T-helper 1 cell (primary cell): ENCODE results near the gene RPL9.
"Not testable (repeated sequence)": the region's sequence is repeated elsewhere in the genome, so short reads cannot be mapped to it uniquely, and the experiment has no call there.

Experiments
- DNase-seq, 5 donors: peaks; one replicate each; pipeline ENCODE4 v3.0.0-alpha.2; 2012 to 2020

The RPL9 gene

GRCh38 chr4:39464886-39465501 lies 6.3 kb upstream of the RPL9 start:
- DNase-seq: peak in 1 of 5 donors; percentile 34

- not testable (repeated sequence) for DNase-seq
These were observed 589 bp downstream of the RPL9 start for GRCh38 chr4:39458161-39458504.

DNA sequence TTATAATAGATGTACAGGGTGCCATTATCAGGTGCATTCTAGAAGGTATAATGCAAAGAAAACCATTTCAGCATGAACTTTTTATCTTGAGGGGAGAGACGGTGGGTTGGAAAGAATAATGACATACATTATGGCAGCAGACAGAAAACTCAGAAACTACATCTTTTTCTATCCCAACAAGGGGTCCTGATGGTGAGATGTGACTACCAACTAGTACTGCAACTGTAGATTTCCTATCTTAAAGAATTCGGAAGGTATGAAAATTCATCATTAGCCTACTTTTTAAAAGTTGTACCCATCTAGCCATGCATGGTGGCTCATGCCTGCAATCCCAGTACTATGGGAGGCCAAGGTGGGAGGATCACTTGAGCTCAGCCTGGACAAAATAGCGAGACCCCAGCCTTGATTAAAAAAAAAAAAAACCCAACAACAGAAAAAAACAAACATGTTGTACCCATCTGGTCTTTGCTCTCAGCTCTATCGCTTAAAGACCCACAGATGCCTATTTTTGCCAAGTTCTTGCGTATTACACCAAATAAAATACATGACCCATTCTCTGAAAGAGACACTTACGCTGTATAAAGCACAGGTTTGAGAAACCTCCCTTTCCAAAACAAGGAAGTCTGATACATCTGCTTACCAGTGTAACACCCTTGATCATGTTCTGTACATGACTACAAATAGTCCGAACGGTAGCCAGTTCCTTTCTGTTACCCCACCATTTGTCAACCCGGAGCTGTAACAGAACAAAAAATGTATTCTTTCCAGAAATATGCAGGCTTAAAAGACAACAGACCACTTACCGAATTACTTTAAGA lies 1.6 kb downstream of the RPL9 start:
- DNase-seq: no peak

DNA sequence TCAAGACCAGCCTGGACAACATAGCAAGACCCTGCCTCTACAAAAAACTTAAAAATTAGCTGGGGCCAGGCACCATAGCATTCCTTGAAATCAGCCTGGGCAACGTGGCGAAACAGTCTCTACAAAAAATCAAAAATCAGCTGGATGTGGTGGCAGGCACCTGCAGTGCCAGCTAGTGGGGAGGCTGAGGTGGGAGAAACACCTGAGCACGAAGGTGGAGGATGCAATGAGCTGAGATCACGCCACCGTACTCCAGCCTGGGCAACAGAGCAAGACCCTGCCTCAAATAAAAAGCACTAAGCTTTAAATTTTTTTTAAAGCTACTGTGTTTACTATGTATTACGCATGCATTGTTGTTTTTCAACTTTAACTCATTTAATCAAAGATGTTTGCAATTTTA lies 3.2 kb downstream of the RPL9 start:
- no peak for DNase-seq

- DNase-seq: no peak
These were observed 5.0 kb downstream of the RPL9 start for GRCh38 chr4:39453738-39454137.

- no peak for DNase-seq
These were observed 5.7 kb downstream of the RPL9 start for GRCh38 chr4:39452860-39453587.

GRCh38 chr4:39452153-39452859 lies 6.4 kb downstream of the RPL9 start:
- DNase-seq: no peak

DNA sequence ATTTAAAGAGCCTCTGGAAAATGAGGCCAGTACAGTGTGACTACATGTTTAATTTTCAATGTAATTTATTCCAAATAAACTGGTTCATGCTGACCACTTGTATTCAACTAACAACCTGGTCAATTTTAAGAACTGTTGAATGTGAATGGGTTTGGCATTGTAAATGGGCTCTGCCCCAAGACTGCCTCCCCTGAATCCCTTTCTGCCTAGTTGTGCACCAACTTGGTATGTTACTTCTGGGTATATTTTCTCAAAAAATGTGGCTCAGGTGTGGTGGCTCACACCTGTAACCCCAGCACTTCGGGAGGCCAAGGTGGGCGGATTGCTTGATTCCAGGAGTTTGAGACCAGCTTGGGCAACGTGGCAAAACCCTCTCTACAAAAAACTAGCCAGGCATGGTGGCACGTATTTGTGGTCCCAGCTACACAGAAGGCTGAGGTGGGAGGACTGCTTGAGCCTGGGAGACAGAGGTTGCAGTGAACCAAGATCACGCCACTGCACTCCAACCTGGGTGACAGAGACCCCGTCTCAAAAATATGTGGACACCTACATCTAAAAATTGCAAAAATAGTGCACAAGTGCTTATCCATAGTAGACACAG lies 7.2 kb downstream of the RPL9 start:
- DNase-seq: no peak

DNA sequence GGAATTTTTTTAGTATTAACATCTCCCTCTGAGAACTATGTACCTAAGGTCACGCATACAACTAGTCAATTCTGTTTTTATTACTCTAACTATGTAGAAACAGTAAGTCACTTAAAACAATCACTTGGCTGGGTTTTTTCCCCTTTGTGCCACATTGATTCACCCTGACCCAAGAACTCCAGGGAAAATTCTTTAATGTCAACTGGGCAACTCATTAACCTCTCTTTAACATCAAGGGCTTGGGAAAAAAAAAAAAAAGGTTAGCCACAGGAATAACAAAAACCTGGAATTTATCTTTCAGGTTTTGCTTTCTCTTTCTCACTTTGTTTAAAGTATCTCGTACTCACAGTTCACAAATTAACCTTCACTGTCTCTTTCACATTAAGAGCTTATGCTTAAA lies 8.1 kb downstream of the RPL9 start:
- DNase-seq: no peak

DNA sequence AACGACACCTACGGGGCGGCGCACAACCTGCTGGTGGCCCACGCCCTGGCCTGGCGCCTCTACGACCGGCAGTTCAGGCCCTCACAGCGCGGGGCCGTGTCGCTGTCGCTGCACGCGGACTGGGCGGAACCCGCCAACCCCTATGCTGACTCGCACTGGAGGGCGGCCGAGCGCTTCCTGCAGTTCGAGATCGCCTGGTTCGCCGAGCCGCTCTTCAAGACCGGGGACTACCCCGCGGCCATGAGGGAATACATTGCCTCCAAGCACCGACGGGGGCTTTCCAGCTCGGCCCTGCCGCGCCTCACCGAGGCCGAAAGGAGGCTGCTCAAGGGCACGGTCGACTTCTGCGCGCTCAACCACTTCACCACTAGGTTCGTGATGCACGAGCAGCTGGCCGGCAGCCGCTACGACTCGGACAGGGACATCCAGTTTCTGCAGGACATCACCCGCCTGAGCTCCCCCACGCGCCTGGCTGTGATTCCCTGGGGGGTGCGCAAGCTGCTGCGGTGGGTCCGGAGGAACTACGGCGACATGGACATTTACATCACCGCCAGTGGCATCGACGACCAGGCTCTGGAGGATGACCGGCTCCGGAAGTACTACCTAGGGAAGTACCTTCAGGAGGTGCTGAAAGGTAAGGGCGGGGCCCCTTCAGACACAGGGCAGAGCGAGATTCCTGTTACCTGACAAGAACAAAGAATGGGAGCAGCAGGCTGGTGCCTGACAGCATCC lies 11.7 kb downstream of the RPL9 start:
- DNase-seq: peak; percentile 22 to 50 (median 29)

GRCh38 chr4:39446483-39446841 lies 12.3 kb downstream of the RPL9 start:
- no peak for DNase-seq

- no peak for DNase-seq
These were observed 15.7 kb downstream of the RPL9 start for GRCh38 chr4:39442998-39443397.

GRCh38 chr4:39441593-39441992 lies 17.1 kb downstream of the RPL9 start:
- DNase-seq: no peak

DNA sequence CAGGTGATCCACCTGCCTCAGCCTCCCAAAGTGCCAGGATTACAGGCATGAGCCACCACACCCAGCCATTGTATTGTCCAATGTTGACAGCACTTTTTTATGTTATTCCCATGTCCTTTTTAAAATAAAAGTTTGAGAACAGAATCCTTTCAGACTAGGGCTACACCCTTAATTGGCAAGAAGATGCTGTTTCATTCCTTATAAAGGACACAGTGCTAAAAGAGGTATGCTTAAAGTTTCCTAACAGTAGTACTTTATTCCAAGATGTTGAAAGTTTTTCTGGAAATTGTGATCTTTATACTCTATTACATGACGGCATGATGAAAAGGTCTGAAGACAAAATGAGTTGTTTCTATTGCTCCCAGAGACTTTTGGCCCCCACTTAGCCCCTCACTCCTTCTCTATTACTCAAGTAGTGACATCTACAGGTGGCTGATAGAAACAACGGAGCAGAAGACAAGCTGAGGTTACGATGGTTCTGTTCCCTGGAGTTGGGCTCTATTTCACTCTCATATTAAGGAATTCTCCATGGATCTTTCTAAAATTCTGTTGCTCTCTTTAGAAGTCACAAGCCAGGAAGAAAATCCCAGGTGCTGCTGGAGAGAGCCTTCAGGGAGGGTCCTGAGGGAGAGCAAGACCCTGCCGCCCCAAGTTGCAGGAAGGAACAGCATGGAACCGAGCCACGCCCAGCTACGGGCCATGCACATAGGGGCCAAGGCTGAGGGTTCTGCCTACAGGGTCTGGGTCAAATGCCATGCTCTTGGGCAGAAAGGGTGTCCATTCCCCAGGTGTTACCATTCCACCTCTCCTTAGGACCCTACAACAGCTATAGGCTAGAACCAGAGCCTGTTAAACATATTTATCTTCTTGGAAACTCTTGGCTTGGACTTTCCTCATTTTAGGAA lies 22.8 kb downstream of the RPL9 start:
- no peak for DNase-seq

DNA sequence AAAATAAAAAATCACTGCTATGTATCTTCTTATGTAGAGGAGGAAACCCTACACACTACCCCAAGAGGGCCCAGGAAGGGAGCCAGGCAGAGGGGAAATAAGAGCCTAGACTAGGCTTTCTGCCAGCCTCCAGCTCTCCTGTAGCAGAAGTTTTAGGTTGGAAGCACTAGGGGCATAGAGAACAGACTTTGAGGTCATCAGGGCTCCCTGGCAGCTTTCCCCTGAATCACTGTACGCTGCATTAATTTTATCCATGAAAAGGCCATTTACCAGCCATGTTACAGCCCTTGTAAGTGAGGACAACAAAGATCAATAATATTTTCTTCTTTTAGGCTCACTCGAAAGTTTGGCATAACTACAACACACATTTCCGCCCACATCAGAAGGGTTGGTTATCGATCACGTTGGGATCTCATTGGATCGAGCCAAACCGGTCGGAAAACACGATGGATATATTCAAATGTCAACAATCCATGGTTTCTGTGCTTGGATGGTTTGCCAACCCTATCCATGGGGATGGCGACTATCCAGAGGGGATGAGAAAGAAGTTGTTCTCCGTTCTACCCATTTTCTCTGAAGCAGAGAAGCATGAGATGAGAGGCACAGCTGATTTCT lies 24.7 kb downstream of the RPL9 start:
- DNase-seq: no peak

DNA sequence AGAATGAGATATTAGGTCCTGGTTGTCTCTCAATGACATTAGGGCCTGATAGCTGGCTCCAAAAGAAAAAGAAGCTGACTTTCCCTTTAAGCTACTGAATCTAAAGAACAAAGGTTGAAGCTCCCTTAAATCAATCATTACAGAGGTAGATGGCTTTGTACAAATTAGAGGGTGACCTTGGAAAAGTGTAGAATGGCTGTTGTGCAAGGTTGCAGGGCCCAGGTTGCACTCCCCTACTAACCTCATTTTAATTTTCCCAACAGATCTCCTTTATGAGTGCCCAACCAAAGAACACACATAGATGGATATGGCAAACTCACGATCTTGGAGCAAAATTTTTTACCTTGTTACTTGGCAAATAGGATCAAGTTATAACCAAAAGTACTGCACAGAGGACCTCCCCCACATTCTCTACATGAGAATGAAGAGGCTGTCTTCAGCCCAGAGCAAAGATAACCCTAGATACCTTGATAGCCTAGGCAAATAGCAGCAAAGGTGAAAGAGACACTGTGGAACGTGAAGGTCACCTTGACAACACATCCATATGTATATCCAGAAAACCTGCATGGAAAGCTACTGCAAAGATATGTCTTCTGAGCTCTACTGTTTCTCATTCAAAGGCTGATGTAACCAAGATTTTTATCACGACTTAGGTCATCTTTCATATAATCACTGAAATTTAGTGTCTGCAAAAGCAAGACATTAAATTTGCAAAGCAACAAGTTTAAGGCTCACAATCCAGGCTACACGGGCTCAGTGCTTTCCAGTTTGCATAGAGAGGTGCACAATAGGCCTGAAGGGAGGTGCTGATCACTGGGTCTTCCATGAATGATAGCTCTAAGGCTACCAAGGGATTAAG lies 29.0 kb downstream of the RPL9 start:
- DNase-seq: no peak

DNA sequence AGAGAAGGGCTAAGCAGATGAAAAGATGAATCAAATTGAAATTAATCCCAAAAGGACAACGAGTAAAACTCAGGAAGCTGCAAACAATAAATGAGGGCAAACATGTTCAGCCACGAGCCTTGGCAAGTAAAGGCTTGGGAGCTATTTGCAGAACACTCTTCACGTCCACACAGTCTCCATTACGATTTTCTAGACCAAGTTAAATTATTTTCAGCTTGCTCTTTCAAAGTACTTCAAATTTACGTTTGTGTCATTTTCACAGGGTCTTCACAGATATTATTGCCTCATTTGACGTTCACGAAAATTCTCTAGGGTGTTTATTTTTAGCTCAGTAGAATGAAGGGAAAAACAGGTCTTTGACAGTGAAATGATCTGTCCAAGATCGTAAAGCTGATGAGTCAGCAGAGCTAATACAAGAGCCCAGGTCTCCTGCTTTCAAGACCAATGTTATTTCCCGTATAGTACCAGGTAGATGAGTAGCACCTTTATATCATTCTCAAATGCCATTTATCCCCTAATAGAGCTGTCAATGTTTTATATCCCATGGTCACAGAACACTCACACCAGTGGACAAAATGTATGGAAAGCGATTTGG lies 31.1 kb downstream of the RPL9 start:
- no peak for DNase-seq

- DNase-seq: no peak
These were observed 32.0 kb downstream of the RPL9 start for GRCh38 chr4:39426728-39427127.

DNA sequence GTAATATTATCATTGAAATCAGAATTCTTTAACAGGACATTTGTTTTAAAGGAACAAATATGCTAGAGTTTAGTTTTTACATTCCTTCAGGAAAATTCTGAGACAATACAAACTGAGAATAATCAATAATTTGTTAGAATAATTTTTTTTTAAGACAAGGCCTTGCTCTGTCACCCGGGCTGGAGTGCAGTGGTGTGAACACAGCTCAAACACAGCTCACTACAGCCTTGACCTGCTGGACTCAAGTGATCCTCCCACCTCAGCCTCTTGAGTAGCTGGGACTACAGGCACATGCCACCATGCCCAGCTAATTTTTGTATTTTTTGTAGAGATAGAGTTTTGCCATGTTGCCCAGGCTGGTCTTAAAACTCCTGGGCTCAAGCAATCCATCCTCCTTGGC lies 33.4 kb downstream of the RPL9 start:
- not testable (repeated sequence) for DNase-seq
